AG10803 (cell line): Measurements from ENCODE around the gene MICAL2.

Source experiments
- DNase-seq: peaks from one replicate; pipeline ENCODE4 v3.0.0; 2010; ENCODE audit warnings: low read depth
- H3K4me3 ChIP-seq: 2 replicates; pipeline ENCODE4 v1.5.1; 2011; ENCODE audit warnings: mild to moderate bottlenecking, low read length, control low read depth
- CTCF ChIP-seq: conservative IDR thresholded peaks from 2 replicates; pipeline ENCODE4 v1.5.1; 2011; ENCODE audit warnings: mild to moderate bottlenecking, low read length, control low read depth, inconsistent platforms

Gene MICAL2

GRCh38 chr11:12134236-12134585, 23.8 kb downstream of the MICAL2 start:
- H3K4me3 ChIP-seq: no peak overlapping the region
- no peak for DNase-seq
- no peak for TF ChIP-seq CTCF

- no peak overlapping the region for H3K4me3 ChIP-seq
- no peak for TF ChIP-seq CTCF
- DNase-seq: no peak
These were observed 24.8 kb downstream of the MICAL2 start for GRCh38 chr11:12135185-12135584.

GRCh38 chr11:12137005-12137690, 26.8 kb downstream of the MICAL2 start:
- TF ChIP-seq CTCF: no peak
- no peak overlapping the region for H3K4me3 ChIP-seq

GRCh38 chr11:12137938-12138731, 27.7 kb downstream of the MICAL2 start:
- no peak for TF ChIP-seq CTCF
- DNase-seq: peak; percentile 77
- H3K4me3 ChIP-seq: no peak overlapping the region

More at GRCh38 chr11:12137005-12137690, 26.8 kb downstream of the MICAL2 start:
- DNase-seq: no peak

- DNase-seq: peak; percentile 35
- no peak overlapping the region for H3K4me3 ChIP-seq
- TF ChIP-seq CTCF: no peak
These were observed 28.9 kb downstream of the MICAL2 start for GRCh38 chr11:12139144-12139881.

GRCh38 chr11:12140186-12140793, 29.9 kb downstream of the MICAL2 start:
- no peak for TF ChIP-seq CTCF
- H3K4me3 ChIP-seq: no peak overlapping the region
- no peak for DNase-seq
